ENCODE measurements around the gene IGF1. TPM values are rescaled to one million over a fixed set of nuclear protein-coding genes. Genes with fewer than 3 reads are reported as not detected.

Gene IGF1
- total RNA-seq, 4 donors from 2014 or later: 3.6 to 161 (median 33.9) TPM

DNA sequence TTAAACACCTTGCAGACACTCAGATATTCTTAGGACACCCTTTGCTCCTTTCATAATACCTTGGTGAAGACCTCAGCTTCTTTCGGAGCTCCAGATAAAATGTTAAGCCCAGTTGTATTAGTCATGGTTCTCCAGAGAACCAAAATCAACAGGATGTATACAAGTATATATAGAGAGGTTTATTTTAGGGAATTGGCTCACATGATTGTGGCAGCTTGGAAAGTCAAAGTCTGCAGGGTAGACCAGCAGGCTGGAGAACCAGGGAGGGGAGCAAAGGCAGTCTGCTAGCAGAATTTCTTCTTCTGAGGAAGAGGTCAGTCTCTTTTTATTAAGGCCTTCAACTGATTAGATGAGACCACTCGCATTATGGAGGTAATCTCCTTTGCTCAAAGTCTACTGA lies 6.9 kb upstream of the IGF1 start:
- Histone ChIP-seq H3K36me3 (no peaks in the 10 kb centered on the region), H3K27me3 (no peaks in the 10 kb centered on the region), H3K4me3 (no peak overlapping the region), H3K9me3 (no peaks in the 10 kb centered on the region), H3K4me1 (no peaks in the 10 kb centered on the region), H3K27ac (no peak overlapping the region)
- intact Hi-C loops (cut with DNase I; ENCODE audit: low total_unique reads): no loop called here
- TF ChIP-seq, protein P1, sequence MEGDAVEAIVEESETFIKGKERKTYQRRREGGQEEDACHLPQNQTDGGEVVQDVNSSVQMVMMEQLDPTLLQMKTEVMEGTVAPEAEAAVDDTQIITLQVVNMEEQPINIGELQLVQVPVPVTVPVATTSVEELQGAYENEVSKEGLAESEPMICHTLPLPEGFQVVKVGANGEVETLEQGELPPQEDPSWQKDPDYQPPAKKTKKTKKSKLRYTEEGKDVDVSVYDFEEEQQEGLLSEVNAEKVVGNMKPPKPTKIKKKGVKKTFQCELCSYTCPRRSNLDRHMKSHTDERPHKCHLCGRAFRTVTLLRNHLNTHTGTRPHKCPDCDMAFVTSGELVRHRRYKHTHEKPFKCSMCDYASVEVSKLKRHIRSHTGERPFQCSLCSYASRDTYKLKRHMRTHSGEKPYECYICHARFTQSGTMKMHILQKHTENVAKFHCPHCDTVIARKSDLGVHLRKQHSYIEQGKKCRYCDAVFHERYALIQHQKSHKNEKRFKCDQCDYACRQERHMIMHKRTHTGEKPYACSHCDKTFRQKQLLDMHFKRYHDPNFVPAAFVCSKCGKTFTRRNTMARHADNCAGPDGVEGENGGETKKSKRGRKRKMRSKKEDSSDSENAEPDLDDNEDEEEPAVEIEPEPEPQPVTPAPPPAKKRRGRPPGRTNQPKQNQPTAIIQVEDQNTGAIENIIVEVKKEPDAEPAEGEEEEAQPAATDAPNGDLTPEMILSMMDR (IDR thresholded peaks at IDR 0.05): no peak
- no peak for TF ChIP-seq POLR2A (IDR thresholded peaks at IDR 0.05)
- no peak for DNase-seq

DNA sequence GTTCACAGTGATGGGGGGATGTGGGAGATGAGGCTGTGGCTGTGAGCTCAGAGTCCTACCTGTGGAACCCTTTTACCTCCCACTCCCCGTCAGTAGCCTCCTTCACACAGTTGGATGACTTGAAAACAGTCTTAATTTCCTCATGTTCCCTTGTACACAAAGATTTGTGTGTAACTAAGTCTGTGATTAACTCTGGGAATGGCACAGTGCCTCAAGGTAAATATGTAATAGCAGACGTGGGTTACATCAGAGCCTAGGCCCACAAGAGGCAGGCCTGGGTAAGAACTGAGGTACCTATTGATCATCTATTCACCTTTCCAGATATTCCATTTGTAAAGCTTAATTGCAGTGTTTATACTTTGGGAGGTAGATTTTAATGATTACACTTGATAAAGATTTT lies 5.8 kb upstream of the IGF1 start:
- Histone ChIP-seq H3K4me1 (no peaks in the 10 kb centered on the region), H3K4me3 (no peak overlapping the region), H3K9me3 (no peaks in the 10 kb centered on the region), H3K36me3 (no peaks in the 10 kb centered on the region), H3K27me3 (no peaks in the 10 kb centered on the region), H3K27ac (no peak overlapping the region)
- TF ChIP-seq POLR2A (IDR thresholded peaks at IDR 0.05): no peak
- TF ChIP-seq, protein P1 (IDR thresholded peaks at IDR 0.05): no peak
- intact Hi-C loops (cut with DNase I; ENCODE audit: low total_unique reads): no loop called here
- no peak for DNase-seq

DNA sequence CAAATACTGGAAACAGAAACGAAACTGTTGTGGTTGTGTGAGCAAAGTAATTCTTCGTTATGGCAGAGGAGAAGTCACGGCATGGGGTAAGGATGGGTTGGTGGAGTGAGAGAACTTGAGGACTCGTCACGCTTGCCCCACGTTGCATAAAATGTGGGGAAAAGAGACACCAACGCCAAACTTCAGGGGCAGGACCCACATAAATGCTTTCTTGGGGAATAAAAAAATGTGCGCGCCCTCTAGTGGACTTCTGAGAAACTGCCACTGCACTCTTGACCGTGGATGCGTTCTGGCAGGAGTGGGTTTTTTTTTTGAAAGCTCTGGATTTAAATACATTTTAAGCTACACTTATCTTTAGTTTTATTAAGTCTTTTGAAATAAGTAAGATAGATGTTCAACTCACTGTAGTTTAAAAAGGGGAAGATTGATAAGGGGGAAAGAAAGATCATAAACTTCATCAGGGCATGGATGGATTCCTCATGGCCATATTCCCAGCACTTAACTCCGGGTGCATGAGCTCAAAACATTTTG lies 4.1 kb upstream of the IGF1 start:
- Histone ChIP-seq H3K4me1 (no peaks in the 10 kb centered on the region), H3K9me3 (no peaks in the 10 kb centered on the region), H3K27me3 (no peaks in the 10 kb centered on the region), H3K36me3 (no peaks in the 10 kb centered on the region), H3K27ac (peak overlapping the region; percentile 61 to 64), H3K4me3 (no peak overlapping the region)
- intact Hi-C loops (cut with DNase I; ENCODE audit: low total_unique reads): no loop called here
- no peak for TF ChIP-seq POLR2A (IDR thresholded peaks at IDR 0.05)
- TF ChIP-seq, protein P1 (IDR thresholded peaks at IDR 0.05): peak; percentile 55 to 89 (median 71)
- peak; percentile 55 to 62 for DNase-seq

DNA sequence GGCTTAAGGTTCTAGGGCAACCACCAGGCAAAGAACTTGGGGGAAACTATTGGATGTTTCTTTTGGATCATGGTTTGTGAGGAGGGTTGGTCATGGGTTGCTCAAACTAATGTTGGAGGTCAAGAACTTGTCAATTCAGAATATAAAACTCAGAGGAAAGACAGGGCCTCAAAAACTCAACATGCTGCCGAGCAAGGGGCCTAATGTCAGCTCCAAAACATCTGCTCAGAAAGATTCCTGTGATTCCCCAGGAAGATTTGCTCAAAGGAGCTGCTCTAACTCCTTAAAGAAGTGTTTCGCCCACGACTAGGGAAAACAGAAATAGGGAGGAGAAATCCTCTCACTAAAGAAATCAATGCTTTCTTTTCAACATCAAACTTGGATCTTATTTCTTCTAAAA lies 3.7 kb upstream of the IGF1 start:
- intact Hi-C loops (cut with DNase I; ENCODE audit: low total_unique reads): no loop called here
- H3K4me1 ChIP-seq: no peaks in the 10 kb centered on the region
- no peak for DNase-seq
- peak overlapping the region; percentile 61 to 64 for H3K27ac ChIP-seq
- TF ChIP-seq, protein P1 (IDR thresholded peaks at IDR 0.05): no peak
- TF ChIP-seq POLR2A (IDR thresholded peaks at IDR 0.05): no peak
- H3K36me3 ChIP-seq: no peaks in the 10 kb centered on the region
- H3K9me3 ChIP-seq: no peaks in the 10 kb centered on the region
- no peak overlapping the region for H3K4me3 ChIP-seq
- no peaks in the 10 kb centered on the region for H3K27me3 ChIP-seq

DNA sequence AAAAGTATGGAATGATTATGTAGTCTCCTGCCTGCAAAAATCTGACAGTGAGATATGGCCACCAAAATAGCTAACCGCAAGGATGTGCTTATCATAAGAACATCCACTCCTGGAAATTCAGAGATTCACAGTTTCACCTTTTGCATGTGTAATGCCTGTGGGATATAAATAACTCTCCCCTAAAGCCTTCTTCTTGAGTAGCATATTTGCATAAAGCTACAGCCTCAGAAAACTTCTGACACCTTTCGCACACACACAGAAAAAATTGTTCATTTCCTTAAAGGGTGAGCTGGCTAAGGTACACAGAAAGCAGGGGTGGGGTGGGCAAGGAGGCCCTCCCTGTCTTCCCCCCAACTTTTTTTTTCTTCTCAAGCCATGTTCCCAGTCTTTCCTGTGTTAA lies 3.1 kb upstream of the IGF1 start:
- DNase-seq: no peak
- Histone ChIP-seq H3K9me3 (no peaks in the 10 kb centered on the region), H3K4me3 (no peak overlapping the region), H3K4me1 (no peaks in the 10 kb centered on the region), H3K27me3 (no peaks in the 10 kb centered on the region), H3K27ac (peak overlapping the region; percentile 61 to 64), H3K36me3 (no peaks in the 10 kb centered on the region)
- intact Hi-C loops (cut with DNase I; ENCODE audit: low total_unique reads): no loop called here
- no peak for TF ChIP-seq POLR2A (IDR thresholded peaks at IDR 0.05)
- TF ChIP-seq, protein P1 (IDR thresholded peaks at IDR 0.05): no peak
